ENCODE data around the gene TWF1.

DNA sequence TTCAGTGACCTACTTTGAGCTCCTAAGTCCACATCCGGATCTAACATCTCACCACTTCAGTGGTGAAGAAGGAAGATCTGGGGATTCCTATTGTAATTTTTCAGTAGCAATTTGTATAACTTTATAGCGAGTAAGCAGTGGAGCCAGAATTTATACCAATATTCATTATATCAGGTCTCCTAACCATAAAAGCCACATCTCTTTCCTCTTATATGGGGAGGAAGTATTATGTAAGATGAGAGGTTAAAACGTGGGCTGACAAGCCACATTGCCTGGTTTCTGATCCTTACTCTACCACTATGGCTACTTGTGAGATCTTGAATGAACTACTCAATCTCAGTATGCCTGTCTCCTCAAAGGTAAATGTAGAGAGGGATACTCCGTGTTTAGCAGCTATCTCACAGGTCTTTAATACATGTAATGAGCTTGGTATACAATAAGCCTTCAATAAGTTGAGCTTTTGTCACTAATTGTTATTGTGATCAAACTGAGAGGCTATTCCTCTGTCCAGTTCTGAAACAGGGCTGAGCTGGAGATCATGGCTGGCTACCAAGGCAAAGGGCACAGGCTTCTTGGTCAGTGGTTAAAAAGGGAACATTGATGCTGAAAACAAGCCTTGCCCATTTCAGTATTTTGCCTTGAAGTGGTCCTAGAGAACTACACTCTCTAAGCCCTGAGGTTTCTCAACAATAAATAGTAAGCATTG is 26.5 kb upstream of the TWF1 start:
- TF ChIP-seq ARID2 (IDR thresholded peaks at IDR 0.05) (no peak), ESRRA (IDR thresholded peaks at IDR 0.05; ENCODE audit: borderline replicate concordance, low read depth) (no peak), SRSF1 (IDR thresholded peaks at IDR 0.05; ENCODE audit: low read depth, low read length) (no peak), IRF2 (CRISPR knock-in tag; IDR thresholded peaks at IDR 0.05) (no peak), BRCA1 (IDR thresholded peaks at IDR 0.05) (no peak), BRCA1 (CRISPR knock-in tag; IDR thresholded peaks at IDR 0.05) (no peak), FOSL1 (tag; conservative IDR thresholded peaks at IDR 0.05) (no peak)
- TF ChIP-seq, protein P1, sequence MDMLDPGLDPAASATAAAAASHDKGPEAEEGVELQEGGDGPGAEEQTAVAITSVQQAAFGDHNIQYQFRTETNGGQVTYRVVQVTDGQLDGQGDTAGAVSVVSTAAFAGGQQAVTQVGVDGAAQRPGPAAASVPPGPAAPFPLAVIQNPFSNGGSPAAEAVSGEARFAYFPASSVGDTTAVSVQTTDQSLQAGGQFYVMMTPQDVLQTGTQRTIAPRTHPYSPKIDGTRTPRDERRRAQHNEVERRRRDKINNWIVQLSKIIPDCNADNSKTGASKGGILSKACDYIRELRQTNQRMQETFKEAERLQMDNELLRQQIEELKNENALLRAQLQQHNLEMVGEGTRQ (CRISPR knock-in tag; IDR thresholded peaks at IDR 0.05) = no peak
- TF ChIP-seq, protein P2, sequence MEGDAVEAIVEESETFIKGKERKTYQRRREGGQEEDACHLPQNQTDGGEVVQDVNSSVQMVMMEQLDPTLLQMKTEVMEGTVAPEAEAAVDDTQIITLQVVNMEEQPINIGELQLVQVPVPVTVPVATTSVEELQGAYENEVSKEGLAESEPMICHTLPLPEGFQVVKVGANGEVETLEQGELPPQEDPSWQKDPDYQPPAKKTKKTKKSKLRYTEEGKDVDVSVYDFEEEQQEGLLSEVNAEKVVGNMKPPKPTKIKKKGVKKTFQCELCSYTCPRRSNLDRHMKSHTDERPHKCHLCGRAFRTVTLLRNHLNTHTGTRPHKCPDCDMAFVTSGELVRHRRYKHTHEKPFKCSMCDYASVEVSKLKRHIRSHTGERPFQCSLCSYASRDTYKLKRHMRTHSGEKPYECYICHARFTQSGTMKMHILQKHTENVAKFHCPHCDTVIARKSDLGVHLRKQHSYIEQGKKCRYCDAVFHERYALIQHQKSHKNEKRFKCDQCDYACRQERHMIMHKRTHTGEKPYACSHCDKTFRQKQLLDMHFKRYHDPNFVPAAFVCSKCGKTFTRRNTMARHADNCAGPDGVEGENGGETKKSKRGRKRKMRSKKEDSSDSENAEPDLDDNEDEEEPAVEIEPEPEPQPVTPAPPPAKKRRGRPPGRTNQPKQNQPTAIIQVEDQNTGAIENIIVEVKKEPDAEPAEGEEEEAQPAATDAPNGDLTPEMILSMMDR (IDR thresholded peaks at IDR 0.05 in 2 of 3, conservative IDR thresholded peaks at IDR 0.05 in 1 of 3; ENCODE audit: insufficient read depth in 2 of 3, low read depth in 1 of 3, low read length in 3 of 3) = no peak
- TF ChIP-seq, protein P3, sequence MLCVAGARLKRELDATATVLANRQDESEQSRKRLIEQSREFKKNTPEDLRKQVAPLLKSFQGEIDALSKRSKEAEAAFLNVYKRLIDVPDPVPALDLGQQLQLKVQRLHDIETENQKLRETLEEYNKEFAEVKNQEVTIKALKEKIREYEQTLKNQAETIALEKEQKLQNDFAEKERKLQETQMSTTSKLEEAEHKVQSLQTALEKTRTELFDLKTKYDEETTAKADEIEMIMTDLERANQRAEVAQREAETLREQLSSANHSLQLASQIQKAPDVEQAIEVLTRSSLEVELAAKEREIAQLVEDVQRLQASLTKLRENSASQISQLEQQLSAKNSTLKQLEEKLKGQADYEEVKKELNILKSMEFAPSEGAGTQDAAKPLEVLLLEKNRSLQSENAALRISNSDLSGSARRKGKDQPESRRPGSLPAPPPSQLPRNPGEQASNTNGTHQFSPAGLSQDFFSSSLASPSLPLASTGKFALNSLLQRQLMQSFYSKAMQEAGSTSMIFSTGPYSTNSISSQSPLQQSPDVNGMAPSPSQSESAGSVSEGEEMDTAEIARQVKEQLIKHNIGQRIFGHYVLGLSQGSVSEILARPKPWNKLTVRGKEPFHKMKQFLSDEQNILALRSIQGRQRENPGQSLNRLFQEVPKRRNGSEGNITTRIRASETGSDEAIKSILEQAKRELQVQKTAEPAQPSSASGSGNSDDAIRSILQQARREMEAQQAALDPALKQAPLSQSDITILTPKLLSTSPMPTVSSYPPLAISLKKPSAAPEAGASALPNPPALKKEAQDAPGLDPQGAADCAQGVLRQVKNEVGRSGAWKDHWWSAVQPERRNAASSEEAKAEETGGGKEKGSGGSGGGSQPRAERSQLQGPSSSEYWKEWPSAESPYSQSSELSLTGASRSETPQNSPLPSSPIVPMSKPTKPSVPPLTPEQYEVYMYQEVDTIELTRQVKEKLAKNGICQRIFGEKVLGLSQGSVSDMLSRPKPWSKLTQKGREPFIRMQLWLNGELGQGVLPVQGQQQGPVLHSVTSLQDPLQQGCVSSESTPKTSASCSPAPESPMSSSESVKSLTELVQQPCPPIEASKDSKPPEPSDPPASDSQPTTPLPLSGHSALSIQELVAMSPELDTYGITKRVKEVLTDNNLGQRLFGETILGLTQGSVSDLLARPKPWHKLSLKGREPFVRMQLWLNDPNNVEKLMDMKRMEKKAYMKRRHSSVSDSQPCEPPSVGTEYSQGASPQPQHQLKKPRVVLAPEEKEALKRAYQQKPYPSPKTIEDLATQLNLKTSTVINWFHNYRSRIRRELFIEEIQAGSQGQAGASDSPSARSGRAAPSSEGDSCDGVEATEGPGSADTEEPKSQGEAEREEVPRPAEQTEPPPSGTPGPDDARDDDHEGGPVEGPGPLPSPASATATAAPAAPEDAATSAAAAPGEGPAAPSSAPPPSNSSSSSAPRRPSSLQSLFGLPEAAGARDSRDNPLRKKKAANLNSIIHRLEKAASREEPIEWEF (CRISPR knock-in tag; IDR thresholded peaks at IDR 0.05) = no peak
